ENCODE results near the gene PDZD7.

- no peak for TF ChIP-seq CTCF (conservative IDR thresholded peaks at IDR 0.05)
- no peak for TF ChIP-seq ZFX (IDR thresholded peaks at IDR 0.05)
Measured at GRCh38 chr10:101040851-101041250, 9.9 kb upstream of the PDZD7 start.
